Ovary (tissue), 9 donors: ENCODE measurements around the gene CD84. TPM values are rescaled to one million over a fixed set of nuclear protein-coding genes. Genes with fewer than 3 reads are reported as not detected.

ENCODE experiments used
- DNase-seq, 5 donors: peaks; one replicate each; pipeline ENCODE4 v3.0.0-alpha.2; 2019 to 2020
- H3K27ac ChIP-seq, 2 donors: fragments of 200-600 bp; one replicate each; pipeline versions ENCODE4 v1.5.1 to v1.8.0; 2019 to 2022
- H3K27me3 ChIP-seq: fragments of 200-600 bp; one replicate; pipeline ENCODE4 v1.8.0; 2022
- H3K36me3 ChIP-seq: fragments of 200-600 bp; sonication (generic); one replicate; pipeline ENCODE4 v1.5.1; 2019
- H3K4me1 ChIP-seq: one replicate; pipeline ENCODE4 v1.8.1; 2013; ENCODE audit warnings: mild to moderate bottlenecking, moderate library complexity; ENCODE audit not compliant: insufficient read depth
- H3K4me3 ChIP-seq: fragments of 200-600 bp; sonication (generic); one replicate; pipeline ENCODE4 v1.5.1; 2017
- H3K9me3 ChIP-seq, 2 donors: fragments of 200-600 bp in 1 of 2; sonication (generic) in 1 of 2; one replicate each; pipeline versions ENCODE4 v1.5.1 to v1.8.1; 2013 to 2019; ENCODE audit warnings: mild to moderate bottlenecking in 1 of 2, moderate library complexity in 1 of 2
- CTCF ChIP-seq, 3 donors: fragments of 450-650 bp in 2 of 3; fragments of 200-600 bp in 1 of 3; IDR thresholded peaks; one replicate each; pipeline versions ENCODE4 v1.5.1 to v1.8.0; 2016 to 2022; ENCODE audit warnings: antibody characterized with exemption in 3 of 3, mild to moderate bottlenecking in 1 of 3
- EP300 ChIP-seq: sonication (generic); formaldehyde crosslinking; IDR thresholded peaks from one replicate; pipeline ENCODE4 v1.6.1; 2017; ENCODE audit warnings: antibody characterized with exemption
- POLR2A ChIP-seq: fragments of 450-650 bp; IDR thresholded peaks from one replicate; pipeline ENCODE4 v1.6.1; 2017; ENCODE audit warnings: antibody characterized with exemption, mild to moderate bottlenecking, moderate library complexity
- WGBS, 3 donors: extraction: QIAGEN DNeasy Blood & Tissue Kit in 1 of 3; methylation state at CpG; one replicate each; pipeline versions ENCODE4 v1.1.5 to v1.1.7; 2013 to 2017; 5-methylcytosine and 5-hydroxymethylcytosine counted together
- intact Hi-C, 4 donors: fragments of 100-400 bp; cut with DNase I; formaldehyde crosslinking; loops; one replicate each; pipeline versions ENCODE4 v1.11.0 to v1.15.1; 2022 to 2023
- polyA plus RNA-seq, 2 donors: library from polyadenylated mRNA; stranded (reverse); fragments of 200-250 nt in 1 of 2; fragments of 350-450 nt in 1 of 2; fragmentation: Illumina TruSeq in 1 of 2; extraction: RNeasy Lipid Tissue Mini Kit (QIAGEN cat#74804) in 1 of 2; gene quantifications; one replicate each; pipeline ENCODE4 v1.2.3, GENCODE V29; 2013 to 2014
- total RNA-seq, 7 donors: library from RNA; depleted of rRNA in 2 of 7; stranded (reverse); fragments of >200 nt in 2 of 7; fragmentation: NEBNext Ultra II Directional in 3 of 7; extraction: Animal tissue kit (Norgen Biotek cat#: 25700) in 3 of 7; gene quantifications; one replicate each; pipeline versions ENCODE4 v1.1.0 to v1.2.4, GENCODE V29; 2016 to 2023
- donor health status: DM: no; HTN: no; CAD: no; lungs with moderate emphysema.
- donor health status: DM: no; HTN: no; CAD: no.
- donor health status: Bipolar disorder and iron deficiency.
- donor health status: DM: yes; HTN: yes; CAD: no.
- donor health status: DM: no; HTN: no; CAD: no.
- donor health status: DM: yes; HTN: yes; CAD: no.

CD84 gene
- total and polyA plus RNA-seq, 9 donors = 0.48 to 10.9 (median 2.0) TPM

- no peak for DNase-seq
- WGBS, 3 donors = 82 to 89% (median 89%) methylated on average over 5 of the region's 5 CpGs
- intact Hi-C loops = no loop called here
- Histone ChIP-seq H3K4me3 (no peak overlapping the region), H3K27me3 (no peaks in the 10 kb centered on the region), H3K36me3 (no peaks in the 10 kb centered on the region), H3K9me3 (no peaks in the 10 kb centered on the region), H3K4me1 (no peaks in the 10 kb centered on the region), H3K27ac (no peak overlapping the region)
- no peak for TF ChIP-seq EP300
- no peak for TF ChIP-seq POLR2A
- no peak for TF ChIP-seq CTCF (IDR thresholded peaks at IDR 0.05)
Measured at GRCh38 chr1:160622501-160623226, 43.4 kb upstream of the CD84 start.

GRCh38 chr1:160621633-160622413 is 42.5 kb upstream of the CD84 start:
- Histone ChIP-seq H3K27me3 (no peaks in the 10 kb centered on the region), H3K9me3 (no peaks in the 10 kb centered on the region), H3K27ac (no peak overlapping the region), H3K4me1 (no peaks in the 10 kb centered on the region), H3K36me3 (no peaks in the 10 kb centered on the region), H3K4me3 (no peak overlapping the region)
- intact Hi-C loops = no loop called here
- 77 to 85% (median 80%) methylated on average over 8 of the region's 8 CpGs for WGBS, 3 donors
- DNase-seq = no peak
- TF ChIP-seq EP300 = no peak
- TF ChIP-seq CTCF (IDR thresholded peaks at IDR 0.05) = no peak
- no peak for TF ChIP-seq POLR2A

DNA sequence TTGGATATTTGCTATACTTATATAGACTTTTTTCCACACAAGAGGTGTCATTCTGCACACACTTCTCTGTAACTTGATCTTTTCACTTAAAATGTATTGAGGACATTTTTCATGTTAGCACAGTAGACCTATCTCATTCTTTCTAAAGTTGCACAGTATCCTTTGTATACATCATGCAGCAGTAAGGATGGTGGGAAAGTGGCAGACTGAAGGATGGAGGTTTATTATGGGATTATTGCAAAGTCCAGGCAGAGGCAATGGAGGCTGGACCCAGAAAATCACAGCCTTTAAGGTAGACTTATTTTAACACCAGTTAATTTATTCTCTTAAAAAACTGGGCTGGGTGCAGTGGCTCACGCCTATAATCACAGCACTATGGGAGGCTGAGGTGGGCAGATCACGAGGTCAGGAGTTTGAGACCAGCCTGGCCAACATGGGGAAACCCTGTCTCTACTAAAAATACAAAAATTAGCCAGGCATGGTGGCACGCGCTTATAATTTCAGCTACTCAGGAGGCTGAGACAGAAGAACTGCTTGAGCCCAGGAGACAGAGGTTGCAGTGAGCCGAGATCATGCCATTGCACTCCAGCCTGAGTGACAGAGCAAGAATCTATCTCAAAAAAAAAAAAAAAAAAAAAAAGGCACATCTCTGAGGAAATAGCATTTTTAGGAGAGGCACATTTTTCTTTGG is 41.8 kb upstream of the CD84 start:
- no peak for TF ChIP-seq POLR2A
- TF ChIP-seq EP300 = no peak
- no peak for TF ChIP-seq CTCF (IDR thresholded peaks at IDR 0.05)
- Histone ChIP-seq H3K27ac (no peak overlapping the region), H3K9me3 (no peaks in the 10 kb centered on the region), H3K36me3 (no peaks in the 10 kb centered on the region), H3K4me1 (no peaks in the 10 kb centered on the region), H3K4me3 (no peak overlapping the region), H3K27me3 (no peaks in the 10 kb centered on the region)
- 82 to 89% (median 85%) methylated on average over 5 of the region's 5 CpGs for whole genome bisulfite sequencing, 3 donors
- intact Hi-C loops = no loop called here
- DNase-seq = no peak

GRCh38 chr1:160619742-160620277 is 40.5 kb upstream of the CD84 start:
- no peaks in the 10 kb centered on the region for H3K4me1 ChIP-seq
- no peak overlapping the region for H3K27ac ChIP-seq
- TF ChIP-seq EP300 = no peak
- no peak for TF ChIP-seq POLR2A
- no peak for TF ChIP-seq CTCF (IDR thresholded peaks at IDR 0.05)
- no peaks in the 10 kb centered on the region for H3K9me3 ChIP-seq
- no peak overlapping the region for H3K4me3 ChIP-seq
- DNase-seq = no peak
- intact Hi-C loops = loop anchor here in 1 of 4 donors (10.0 kb wide), 1 partner anchor 195 kb away; no protein-coding TSS in a partner anchor
- H3K36me3 ChIP-seq = no peaks in the 10 kb centered on the region
- WGBS, 3 donors = 88 to 92% (median 89%) methylated on average over 4 of the region's 4 CpGs
- H3K27me3 ChIP-seq = no peaks in the 10 kb centered on the region
